ENCODE measurements around the gene NUP188. TPM values are rescaled to one million over a fixed set of nuclear protein-coding genes. Genes with fewer than 3 reads are reported as not detected.

Gene NUP188
- total RNA-seq, 1 experiment from 2014 or later: 47.3 TPM

- H3K27ac Mint-ChIP-seq (ENCODE audit: low read depth, unreplicated experiment): no peak overlapping the region
- no peak for TF ChIP-seq CTCF (IDR thresholded peaks at IDR 0.05; ENCODE audit: unreplicated experiment)
- no peak overlapping the region for H3K4me3 Mint-ChIP-seq (ENCODE audit: unreplicated experiment)
- no peak for DNase-seq (ENCODE audit: unreplicated experiment)
- peaks cover 30% of the 10 kb centered on the region for H3K4me1 Mint-ChIP-seq (ENCODE audit: insufficient read depth, unreplicated experiment)
- CTCF ChIA-PET: interaction anchor here (0.5 to 2.1 kb wide), 6 partner anchors 8 to 66 kb away, joined by 3 to 5 read pairs (median 5); no protein-coding TSS in a partner anchor
- POLR2A ChIA-PET: interaction anchor here (1.0 to 1.5 kb wide), 3 partner anchors 8 to 39 kb away, joined by 4 to 6 read pairs (median 5); partner anchors contain the start of genes DOLK, KYAT1 and LRRC8A
- H3K36me3 Mint-ChIP-seq (ENCODE audit: insufficient read depth, unreplicated experiment): peaks cover 42% of the 10 kb centered on the region
- no peaks in the 10 kb centered on the region for H3K9me3 Mint-ChIP-seq (ENCODE audit: unreplicated experiment)
- H3K27me3 Mint-ChIP-seq (ENCODE audit: insufficient read depth, unreplicated experiment): no peaks in the 10 kb centered on the region
- intact Hi-C loops (cut with micrococcal nuclease): no loop called here
- BruUV-seq (replicated peaks): no TSS peak
These were observed 39.1 kb upstream of the NUP188 start for GRCh38 chr9:128908372-128908771.

GRCh38 chr9:128909859-128910258, 37.6 kb upstream of the NUP188 start:
- ChIA-PET POLR2A (interaction anchor here (1.5 kb wide), 1 partner anchor 28 kb away, joined by 6 read pairs; the partner anchor contains the start of genes KYAT1 and LRRC8A), CTCF (no interaction called here)
- peaks cover 25% of the 10 kb centered on the region for H3K4me1 Mint-ChIP-seq (ENCODE audit: insufficient read depth, unreplicated experiment)
- intact Hi-C loops (cut with micrococcal nuclease): no loop called here
- BruUV-seq (replicated peaks): no TSS peak
- no peak overlapping the region for H3K4me3 Mint-ChIP-seq (ENCODE audit: unreplicated experiment)
- peaks cover 37% of the 10 kb centered on the region for H3K36me3 Mint-ChIP-seq (ENCODE audit: insufficient read depth, unreplicated experiment)
- peak overlapping the region; percentile 19 for H3K27ac Mint-ChIP-seq (ENCODE audit: low read depth, unreplicated experiment)
- no peak for DNase-seq (ENCODE audit: unreplicated experiment)
- no peaks in the 10 kb centered on the region for H3K9me3 Mint-ChIP-seq (ENCODE audit: unreplicated experiment)
- TF ChIP-seq CTCF (IDR thresholded peaks at IDR 0.05; ENCODE audit: unreplicated experiment): no peak
- H3K27me3 Mint-ChIP-seq (ENCODE audit: insufficient read depth, unreplicated experiment): no peaks in the 10 kb centered on the region

- no TSS peak for BruUV-seq (replicated peaks)
- peaks cover 37% of the 10 kb centered on the region for H3K36me3 Mint-ChIP-seq (ENCODE audit: insufficient read depth, unreplicated experiment)
- ChIA-PET CTCF (no interaction called here), POLR2A (no interaction called here)
- TF ChIP-seq CTCF (IDR thresholded peaks at IDR 0.05; ENCODE audit: unreplicated experiment): no peak
- no peak overlapping the region for H3K4me3 Mint-ChIP-seq (ENCODE audit: unreplicated experiment)
- peak overlapping the region; percentile 85 for H3K27ac Mint-ChIP-seq (ENCODE audit: low read depth, unreplicated experiment)
- no peaks in the 10 kb centered on the region for H3K27me3 Mint-ChIP-seq (ENCODE audit: insufficient read depth, unreplicated experiment)
- DNase-seq (ENCODE audit: unreplicated experiment): no peak
- intact Hi-C loops (cut with micrococcal nuclease): no loop called here
- peaks cover 25% of the 10 kb centered on the region for H3K4me1 Mint-ChIP-seq (ENCODE audit: insufficient read depth, unreplicated experiment)
- no peaks in the 10 kb centered on the region for H3K9me3 Mint-ChIP-seq (ENCODE audit: unreplicated experiment)
These were observed 36.6 kb upstream of the NUP188 start for GRCh38 chr9:128910906-128911305.

- DNase-seq (ENCODE audit: unreplicated experiment): peak; percentile 45
- no peak for TF ChIP-seq CTCF (IDR thresholded peaks at IDR 0.05; ENCODE audit: unreplicated experiment)
- Mint-ChIP-seq H3K4me3 (ENCODE audit: unreplicated experiment) (no peak overlapping the region), H3K36me3 (ENCODE audit: insufficient read depth, unreplicated experiment) (peaks cover 40% of the 10 kb centered on the region), H3K4me1 (ENCODE audit: insufficient read depth, unreplicated experiment) (peaks cover 26% of the 10 kb centered on the region), H3K27ac (ENCODE audit: low read depth, unreplicated experiment) (peak overlapping the region; percentile 85), H3K9me3 (ENCODE audit: unreplicated experiment) (no peaks in the 10 kb centered on the region), H3K27me3 (ENCODE audit: insufficient read depth, unreplicated experiment) (no peaks in the 10 kb centered on the region)
- no TSS peak for BruUV-seq (replicated peaks)
- intact Hi-C loops (cut with micrococcal nuclease): no loop called here
- POLR2A ChIA-PET: interaction anchor here (0.6 to 1.4 kb wide), 2 partner anchors 29 to 39 kb away, joined by 3 to 4 read pairs; no protein-coding TSS in a partner anchor
- CTCF ChIA-PET: interaction anchor here (0.8 to 1.9 kb wide), 3 partner anchors 9 to 16 kb away, joined by 4 to 8 read pairs (median 5); no protein-coding TSS in a partner anchor
These were observed 35.9 kb upstream of the NUP188 start for GRCh38 chr9:128911529-128912035.

Data from MCF 10A (cell line).